Panc1 (cell line): Measurements from ENCODE around the gene RNF11.

ENCODE experiments used
- POLR2AphosphoS5 ChIP-seq: IDR thresholded peaks from 2 replicates; pipeline ENCODE4 v1.6.1; 2012; ENCODE audit warnings: mild to moderate bottlenecking, low read depth, low read length, moderate library complexity
- SIN3A ChIP-seq: IDR thresholded peaks from 2 replicates; pipeline ENCODE4 v1.6.1; 2012; ENCODE audit warnings: low read depth, mild to moderate bottlenecking, low read length, moderate library complexity, borderline replicate concordance; ENCODE audit not compliant: insufficient read depth
- TCF7L2 ChIP-seq: IDR thresholded peaks from 2 replicates; pipeline ENCODE4 v1.6.1; 2011; ENCODE audit warnings: mild to moderate bottlenecking, low read depth, low read length, inconsistent platforms
- TF ChIP-seq, protein P1 (sequence below): fragments of 450-650 bp; IDR thresholded peaks from 2 replicates; pipeline ENCODE4 v1.5.1; 2017; ENCODE audit warnings: mild to moderate bottlenecking
- TF ChIP-seq, protein P2 (sequence below), 2 experiments: IDR thresholded peaks; 2 replicates each; pipeline ENCODE4 v1.6.1; 2011 to 2012; ENCODE audit warnings: low read depth in 2 of 2, control low read depth in 1 of 2, low read length in 1 of 2, mild to moderate bottlenecking in 1 of 2, moderate library complexity in 1 of 2; ENCODE audit not compliant: insufficient read depth in 1 of 2

DNA sequence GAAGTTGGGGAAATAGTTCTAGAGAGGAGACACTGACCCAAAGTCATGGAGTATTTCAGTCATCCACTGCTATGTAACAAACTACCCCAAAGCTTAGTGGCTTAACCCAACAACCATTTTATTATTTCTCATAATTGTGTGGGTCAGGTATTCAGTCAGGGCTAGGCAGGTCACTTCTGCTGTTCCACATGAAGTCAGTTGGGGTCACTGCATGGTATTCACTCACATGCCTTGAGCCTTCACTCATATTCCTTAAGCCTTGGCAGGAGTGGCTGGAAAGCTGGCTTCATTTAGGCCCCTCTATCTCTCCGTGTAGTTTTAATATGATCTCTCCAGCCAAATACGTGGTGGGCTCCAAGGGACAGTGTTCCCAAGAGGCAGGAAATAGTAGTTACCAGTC lies 17.5 kb upstream of the RNF11 start:
- TF ChIP-seq TCF7L2 (no peak), POLR2AphosphoS5 (no peak), SIN3A (no peak)
- TF ChIP-seq, protein P1, sequence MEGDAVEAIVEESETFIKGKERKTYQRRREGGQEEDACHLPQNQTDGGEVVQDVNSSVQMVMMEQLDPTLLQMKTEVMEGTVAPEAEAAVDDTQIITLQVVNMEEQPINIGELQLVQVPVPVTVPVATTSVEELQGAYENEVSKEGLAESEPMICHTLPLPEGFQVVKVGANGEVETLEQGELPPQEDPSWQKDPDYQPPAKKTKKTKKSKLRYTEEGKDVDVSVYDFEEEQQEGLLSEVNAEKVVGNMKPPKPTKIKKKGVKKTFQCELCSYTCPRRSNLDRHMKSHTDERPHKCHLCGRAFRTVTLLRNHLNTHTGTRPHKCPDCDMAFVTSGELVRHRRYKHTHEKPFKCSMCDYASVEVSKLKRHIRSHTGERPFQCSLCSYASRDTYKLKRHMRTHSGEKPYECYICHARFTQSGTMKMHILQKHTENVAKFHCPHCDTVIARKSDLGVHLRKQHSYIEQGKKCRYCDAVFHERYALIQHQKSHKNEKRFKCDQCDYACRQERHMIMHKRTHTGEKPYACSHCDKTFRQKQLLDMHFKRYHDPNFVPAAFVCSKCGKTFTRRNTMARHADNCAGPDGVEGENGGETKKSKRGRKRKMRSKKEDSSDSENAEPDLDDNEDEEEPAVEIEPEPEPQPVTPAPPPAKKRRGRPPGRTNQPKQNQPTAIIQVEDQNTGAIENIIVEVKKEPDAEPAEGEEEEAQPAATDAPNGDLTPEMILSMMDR, result no peak
- TF ChIP-seq, protein P2, sequence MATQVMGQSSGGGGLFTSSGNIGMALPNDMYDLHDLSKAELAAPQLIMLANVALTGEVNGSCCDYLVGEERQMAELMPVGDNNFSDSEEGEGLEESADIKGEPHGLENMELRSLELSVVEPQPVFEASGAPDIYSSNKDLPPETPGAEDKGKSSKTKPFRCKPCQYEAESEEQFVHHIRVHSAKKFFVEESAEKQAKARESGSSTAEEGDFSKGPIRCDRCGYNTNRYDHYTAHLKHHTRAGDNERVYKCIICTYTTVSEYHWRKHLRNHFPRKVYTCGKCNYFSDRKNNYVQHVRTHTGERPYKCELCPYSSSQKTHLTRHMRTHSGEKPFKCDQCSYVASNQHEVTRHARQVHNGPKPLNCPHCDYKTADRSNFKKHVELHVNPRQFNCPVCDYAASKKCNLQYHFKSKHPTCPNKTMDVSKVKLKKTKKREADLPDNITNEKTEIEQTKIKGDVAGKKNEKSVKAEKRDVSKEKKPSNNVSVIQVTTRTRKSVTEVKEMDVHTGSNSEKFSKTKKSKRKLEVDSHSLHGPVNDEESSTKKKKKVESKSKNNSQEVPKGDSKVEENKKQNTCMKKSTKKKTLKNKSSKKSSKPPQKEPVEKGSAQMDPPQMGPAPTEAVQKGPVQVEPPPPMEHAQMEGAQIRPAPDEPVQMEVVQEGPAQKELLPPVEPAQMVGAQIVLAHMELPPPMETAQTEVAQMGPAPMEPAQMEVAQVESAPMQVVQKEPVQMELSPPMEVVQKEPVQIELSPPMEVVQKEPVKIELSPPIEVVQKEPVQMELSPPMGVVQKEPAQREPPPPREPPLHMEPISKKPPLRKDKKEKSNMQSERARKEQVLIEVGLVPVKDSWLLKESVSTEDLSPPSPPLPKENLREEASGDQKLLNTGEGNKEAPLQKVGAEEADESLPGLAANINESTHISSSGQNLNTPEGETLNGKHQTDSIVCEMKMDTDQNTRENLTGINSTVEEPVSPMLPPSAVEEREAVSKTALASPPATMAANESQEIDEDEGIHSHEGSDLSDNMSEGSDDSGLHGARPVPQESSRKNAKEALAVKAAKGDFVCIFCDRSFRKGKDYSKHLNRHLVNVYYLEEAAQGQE (IDR thresholded peaks at IDR 0.05; ENCODE audit: insufficient read depth in 1 of 2, low read depth in 2 of 2, low read length in 1 of 2), result no peak
